Measurements from ENCODE around the gene ALOX12B.

Gene ALOX12B

GRCh38 chr17:8124350-8125153 is 37.0 kb upstream of the ALOX12B start:
- Histone ChIP-seq H2BK120ac (ENCODE audit: insufficient read depth, low read length, poor library complexity) (no peak overlapping the region), H2BK12ac (ENCODE audit: low read length) (no peak overlapping the region), H3K14ac (ENCODE audit: low read length) (no peak overlapping the region), H3K4me1 (ENCODE audit: control insufficient read depth in 1 of 2, insufficient read depth in 2 of 2, low read length in 2 of 2) (peaks cover 26 to 41% of the 10 kb centered on the region in 2 experiments), H2BK5ac (ENCODE audit: low read depth, low read length, poor library complexity) (no peak overlapping the region), H3K36me3 (ENCODE audit: control insufficient read depth in 1 of 2, insufficient read depth in 2 of 2, low read length in 2 of 2) (no peaks in the 10 kb centered on the region), H3K4me3 (ENCODE audit: low read depth, low read length) (peak overlapping the region; percentile 58), H4K12ac (ENCODE audit: low read depth, low read length) (no peak overlapping the region), H2AK5ac (ENCODE audit: low read length) (no peak overlapping the region), H3K9me3 (ENCODE audit: insufficient read depth, low read depth, low read length) (peaks cover 3% of the 10 kb centered on the region), H3K4ac (ENCODE audit: low read depth, low read length) (no peak overlapping the region), H3K27me3 (ENCODE audit: insufficient read depth, low read length) (peaks cover 38% of the 10 kb centered on the region), H3K4me2 (ENCODE audit: low read length) (peak overlapping the region; percentile 80), H3K23ac (ENCODE audit: low read length) (no peak overlapping the region), H3K79me1 (ENCODE audit: low read length) (no peaks in the 10 kb centered on the region), H3K27ac (ENCODE audit: low read depth, low read length) (no peak overlapping the region), H3K9ac (ENCODE audit: low read length) (no peak overlapping the region), H4K91ac (ENCODE audit: low read depth, low read length) (no peak overlapping the region), H3K18ac (ENCODE audit: low read length) (no peak overlapping the region), H3K79me2 (ENCODE audit: control insufficient read depth, insufficient read depth, low read length, poor library complexity) (no peaks in the 10 kb centered on the region), H2AFZ (ENCODE audit: insufficient read depth, low read length, poor library complexity) (no peak overlapping the region), H4K8ac (ENCODE audit: low read depth, low read length) (no peak overlapping the region)
- no CpG with 5 or more reads among the region's 24 CpGs for WGBS (ENCODE audit: extremely low coverage, insufficient coverage, insufficient read length)
- DNase-seq, result peak in 1 of 2 donors; percentile 31

GRCh38 chr17:8123695-8124349 is 36.3 kb upstream of the ALOX12B start, which contains the start of gene HES7:
TSS of gene HES7 (minus strand) at chr17:8124106. CDS start at chr17:8124084, 22 bp downstream.
- Histone ChIP-seq H3K36me3 (ENCODE audit: control insufficient read depth in 1 of 2, insufficient read depth in 2 of 2, low read length in 2 of 2) (no peaks in the 10 kb centered on the region), H3K4ac (ENCODE audit: low read depth, low read length) (no peak within 1 kb of the TSS), H2BK120ac (ENCODE audit: insufficient read depth, low read length, poor library complexity) (no peak within 1 kb of the TSS), H4K91ac (ENCODE audit: low read depth, low read length) (no peak within 1 kb of the TSS), H4K12ac (ENCODE audit: low read depth, low read length) (no peak within 1 kb of the TSS), H3K4me2 (ENCODE audit: low read length) (peak within 1 kb of the TSS; percentile 80), H2BK12ac (ENCODE audit: low read length) (no peak within 1 kb of the TSS), H4K8ac (ENCODE audit: low read depth, low read length) (no peak within 1 kb of the TSS), H3K79me1 (ENCODE audit: low read length) (no peaks in the 10 kb centered on the region), H2BK5ac (ENCODE audit: low read depth, low read length, poor library complexity) (no peak within 1 kb of the TSS), H3K4me1 (ENCODE audit: control insufficient read depth in 1 of 2, insufficient read depth in 2 of 2, low read length in 2 of 2) (peaks cover 26 to 41% of the 10 kb centered on the region in 2 experiments), H3K27me3 (ENCODE audit: insufficient read depth, low read length) (peaks cover 38% of the 10 kb centered on the region), H3K79me2 (ENCODE audit: control insufficient read depth, insufficient read depth, low read length, poor library complexity) (no peaks in the 10 kb centered on the region), H2AFZ (ENCODE audit: insufficient read depth, low read length, poor library complexity) (no peak within 1 kb of the TSS), H3K9me3 (ENCODE audit: insufficient read depth, low read depth, low read length) (peaks cover 3% of the 10 kb centered on the region), H3K18ac (ENCODE audit: low read length) (no peak within 1 kb of the TSS), H3K23ac (ENCODE audit: low read length) (no peak within 1 kb of the TSS), H3K27ac (ENCODE audit: low read depth, low read length) (no peak within 1 kb of the TSS), H2AK5ac (ENCODE audit: low read length) (no peak within 1 kb of the TSS), H3K14ac (ENCODE audit: low read length) (no peak within 1 kb of the TSS), H3K4me3 (ENCODE audit: low read depth, low read length) (peak within 1 kb of the TSS; percentile 71), H3K9ac (ENCODE audit: low read length) (no peak within 1 kb of the TSS)
- no CpG with 5 or more reads among the region's 29 CpGs for WGBS (ENCODE audit: extremely low coverage, insufficient coverage, insufficient read length)
- DNase-seq, result peak in 1 of 2 donors; percentile 7

- no peak overlapping the region for H2BK120ac ChIP-seq (ENCODE audit: insufficient read depth, low read length, poor library complexity)
- H2BK5ac ChIP-seq (ENCODE audit: low read depth, low read length, poor library complexity), result no peak overlapping the region
- peaks cover 3% of the 10 kb centered on the region for H3K9me3 ChIP-seq (ENCODE audit: insufficient read depth, low read depth, low read length)
- DNase-seq, result peak in 1 of 2 donors; percentile 25
- H3K4me1 ChIP-seq (ENCODE audit: control insufficient read depth in 1 of 2, insufficient read depth in 2 of 2, low read length in 2 of 2), result peaks cover 26 to 45% of the 10 kb centered on the region in 2 experiments
- H4K8ac ChIP-seq (ENCODE audit: low read depth, low read length), result no peak overlapping the region
- WGBS (ENCODE audit: extremely low coverage, insufficient coverage, insufficient read length), result no CpG with 5 or more reads among the region's 55 CpGs
- H4K12ac ChIP-seq (ENCODE audit: low read depth, low read length), result no peak overlapping the region
- H3K18ac ChIP-seq (ENCODE audit: low read length), result no peak overlapping the region
- H2BK12ac ChIP-seq (ENCODE audit: low read length), result no peak overlapping the region
- H3K79me2 ChIP-seq (ENCODE audit: control insufficient read depth, insufficient read depth, low read length, poor library complexity), result no peaks in the 10 kb centered on the region
- no peak overlapping the region for H3K4ac ChIP-seq (ENCODE audit: low read depth, low read length)
- no peaks in the 10 kb centered on the region for H3K36me3 ChIP-seq (ENCODE audit: control insufficient read depth in 1 of 2, insufficient read depth in 2 of 2, low read length in 2 of 2)
- H3K4me2 ChIP-seq (ENCODE audit: low read length), result peak overlapping the region; percentile 80
- no peak overlapping the region for H3K23ac ChIP-seq (ENCODE audit: low read length)
- no peaks in the 10 kb centered on the region for H3K79me1 ChIP-seq (ENCODE audit: low read length)
- no peak overlapping the region for H3K27ac ChIP-seq (ENCODE audit: low read depth, low read length)
- no peak overlapping the region for H3K9ac ChIP-seq (ENCODE audit: low read length)
- no peak overlapping the region for H3K14ac ChIP-seq (ENCODE audit: low read length)
- no peak overlapping the region for H2AFZ ChIP-seq (ENCODE audit: insufficient read depth, low read length, poor library complexity)
- peak overlapping the region; percentile 71 for H3K4me3 ChIP-seq (ENCODE audit: low read depth, low read length)
- no peak overlapping the region for H2AK5ac ChIP-seq (ENCODE audit: low read length)
- peaks cover 38% of the 10 kb centered on the region for H3K27me3 ChIP-seq (ENCODE audit: insufficient read depth, low read length)
- no peak overlapping the region for H4K91ac ChIP-seq (ENCODE audit: low read depth, low read length)
These were observed 35.6 kb upstream of the ALOX12B start for GRCh38 chr17:8122924-8123694.

- no peak overlapping the region for H3K18ac ChIP-seq (ENCODE audit: low read length)
- H3K4me2 ChIP-seq (ENCODE audit: low read length), result peak overlapping the region; percentile 80
- H2AK5ac ChIP-seq (ENCODE audit: low read length), result no peak overlapping the region
- peaks cover 28 to 49% of the 10 kb centered on the region in 2 experiments for H3K4me1 ChIP-seq (ENCODE audit: control insufficient read depth in 1 of 2, insufficient read depth in 2 of 2, low read length in 2 of 2)
- H3K27ac ChIP-seq (ENCODE audit: low read depth, low read length), result no peak overlapping the region
- no peaks in the 10 kb centered on the region for H3K79me2 ChIP-seq (ENCODE audit: control insufficient read depth, insufficient read depth, low read length, poor library complexity)
- H2BK120ac ChIP-seq (ENCODE audit: insufficient read depth, low read length, poor library complexity), result no peak overlapping the region
- peaks cover 3% of the 10 kb centered on the region for H3K9me3 ChIP-seq (ENCODE audit: insufficient read depth, low read depth, low read length)
- H2BK12ac ChIP-seq (ENCODE audit: low read length), result no peak overlapping the region
- no peak overlapping the region for H2AFZ ChIP-seq (ENCODE audit: insufficient read depth, low read length, poor library complexity)
- no peak overlapping the region for H4K91ac ChIP-seq (ENCODE audit: low read depth, low read length)
- DNase-seq, result peak in 1 of 2 donors; percentile 15
- H4K8ac ChIP-seq (ENCODE audit: low read depth, low read length), result no peak overlapping the region
- H3K79me1 ChIP-seq (ENCODE audit: low read length), result no peaks in the 10 kb centered on the region
- no peak overlapping the region for H3K14ac ChIP-seq (ENCODE audit: low read length)
- H3K36me3 ChIP-seq (ENCODE audit: control insufficient read depth in 1 of 2, insufficient read depth in 2 of 2, low read length in 2 of 2), result no peaks in the 10 kb centered on the region
- H3K27me3 ChIP-seq (ENCODE audit: insufficient read depth, low read length), result peaks cover 39% of the 10 kb centered on the region
- no peak overlapping the region for H4K12ac ChIP-seq (ENCODE audit: low read depth, low read length)
- H3K23ac ChIP-seq (ENCODE audit: low read length), result no peak overlapping the region
- H2BK5ac ChIP-seq (ENCODE audit: low read depth, low read length, poor library complexity), result no peak overlapping the region
- H3K4ac ChIP-seq (ENCODE audit: low read depth, low read length), result no peak overlapping the region
- H3K4me3 ChIP-seq (ENCODE audit: low read depth, low read length), result peak overlapping the region; percentile 71
- H3K9ac ChIP-seq (ENCODE audit: low read length), result no peak overlapping the region
- no CpG with 5 or more reads among the region's 29 CpGs for WGBS (ENCODE audit: extremely low coverage, insufficient coverage, insufficient read length)
These were observed 35.0 kb upstream of the ALOX12B start for GRCh38 chr17:8122422-8122923.
